Neural cell (in vitro differentiated cells): ENCODE data around the gene GPR143.

Experiments
- EP300 ChIP-seq: fragments of 450-650 bp; conservative IDR thresholded peaks from 2 replicates; pipeline ENCODE4 v1.6.1; 2014; ENCODE audit warnings: antibody characterized with exemption, mild to moderate bottlenecking, moderate library complexity; ENCODE audit not compliant: poor library complexity, severe bottlenecking
- EZH2 ChIP-seq: fragments of 200-600, 300-800 bp; shearing (Covaris generic), sonication (generic); IDR thresholded peaks from 2 replicates; pipeline ENCODE4 v1.6.1; 2014; ENCODE audit warnings: antibody characterized with exemption, low read length, borderline replicate concordance, mild to moderate bottlenecking; ENCODE audit not compliant: insufficient read depth, poor library complexity, severe bottlenecking
- MXI1 ChIP-seq: fragments of 450-650 bp; conservative IDR thresholded peaks from 2 replicates; pipeline ENCODE4 v1.6.1; 2014; ENCODE audit warnings: antibody characterized with exemption, mild to moderate bottlenecking; ENCODE audit not compliant: poor library complexity, severe bottlenecking
- POLR2AphosphoS5 ChIP-seq: IDR thresholded peaks from 2 replicates; pipeline ENCODE4 v1.6.1; 2012
- REST ChIP-seq: IDR thresholded peaks from 2 replicates; pipeline ENCODE4 v1.6.1; 2012; ENCODE audit warnings: borderline replicate concordance
- SMC3 ChIP-seq: fragments of 450-650 bp; conservative IDR thresholded peaks from 2 replicates; pipeline ENCODE4 v1.6.1; 2014; ENCODE audit warnings: antibody characterized with exemption, mild to moderate bottlenecking, moderate library complexity; ENCODE audit not compliant: poor library complexity
- TF ChIP-seq, protein P1 (sequence below): fragments of 450-650 bp; IDR thresholded peaks from 2 replicates; pipeline ENCODE4 v1.5.1; 2014; ENCODE audit warnings: antibody characterized with exemption, mild to moderate bottlenecking, moderate library complexity; ENCODE audit not compliant: poor library complexity, severe bottlenecking

DNA sequence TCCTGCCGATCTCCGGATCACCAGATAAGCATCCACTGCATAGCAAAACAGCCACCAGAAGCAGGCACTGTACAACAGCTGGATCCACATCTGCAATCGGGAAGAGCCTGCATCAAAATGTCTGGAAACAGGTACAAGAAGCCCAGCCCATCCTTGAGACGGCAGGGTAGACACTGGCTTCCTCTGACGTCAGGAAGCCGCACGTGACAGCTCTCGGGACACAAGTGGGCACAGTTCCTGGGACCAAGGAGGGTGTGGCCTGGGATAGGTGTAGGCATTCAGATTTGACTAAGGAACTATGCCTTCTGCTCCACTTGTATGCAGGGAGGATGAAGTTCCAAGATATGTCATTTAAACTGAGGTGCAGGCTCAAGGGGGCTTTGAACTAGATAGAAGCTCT, 6.3 kb downstream of the GPR143 start:
- no peak for TF ChIP-seq POLR2AphosphoS5
- no peak for TF ChIP-seq REST
- TF ChIP-seq, protein P1, sequence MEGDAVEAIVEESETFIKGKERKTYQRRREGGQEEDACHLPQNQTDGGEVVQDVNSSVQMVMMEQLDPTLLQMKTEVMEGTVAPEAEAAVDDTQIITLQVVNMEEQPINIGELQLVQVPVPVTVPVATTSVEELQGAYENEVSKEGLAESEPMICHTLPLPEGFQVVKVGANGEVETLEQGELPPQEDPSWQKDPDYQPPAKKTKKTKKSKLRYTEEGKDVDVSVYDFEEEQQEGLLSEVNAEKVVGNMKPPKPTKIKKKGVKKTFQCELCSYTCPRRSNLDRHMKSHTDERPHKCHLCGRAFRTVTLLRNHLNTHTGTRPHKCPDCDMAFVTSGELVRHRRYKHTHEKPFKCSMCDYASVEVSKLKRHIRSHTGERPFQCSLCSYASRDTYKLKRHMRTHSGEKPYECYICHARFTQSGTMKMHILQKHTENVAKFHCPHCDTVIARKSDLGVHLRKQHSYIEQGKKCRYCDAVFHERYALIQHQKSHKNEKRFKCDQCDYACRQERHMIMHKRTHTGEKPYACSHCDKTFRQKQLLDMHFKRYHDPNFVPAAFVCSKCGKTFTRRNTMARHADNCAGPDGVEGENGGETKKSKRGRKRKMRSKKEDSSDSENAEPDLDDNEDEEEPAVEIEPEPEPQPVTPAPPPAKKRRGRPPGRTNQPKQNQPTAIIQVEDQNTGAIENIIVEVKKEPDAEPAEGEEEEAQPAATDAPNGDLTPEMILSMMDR, result no peak
- no peak for TF ChIP-seq EZH2
- TF ChIP-seq SMC3, result no peak
- TF ChIP-seq EP300, result no peak
- no peak for TF ChIP-seq MXI1
